ENCODE measurements around the gene PRKCA.

The PRKCA gene

DNA sequence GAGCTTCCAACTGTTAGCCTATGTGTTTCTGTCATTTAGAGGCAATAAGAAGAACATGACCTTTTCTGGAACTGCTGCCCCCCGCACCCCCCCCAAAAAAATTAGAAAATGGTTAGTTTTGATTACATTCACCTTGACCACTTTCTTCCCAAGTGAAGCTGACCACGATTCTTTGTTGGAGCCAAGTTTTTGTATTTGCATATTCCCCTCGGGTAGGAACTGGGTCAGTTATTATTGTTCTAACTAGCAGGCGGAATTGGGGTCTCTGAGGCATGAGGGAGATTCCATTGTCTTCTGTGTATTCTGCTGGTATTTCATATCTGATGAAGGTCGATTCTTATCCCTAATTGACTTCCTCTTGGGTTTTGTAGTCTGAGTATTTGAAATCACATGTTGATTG is 231.6 kb downstream of the PRKCA start:
- DNase-seq = no peak
- in situ Hi-C loops (cut with HindIII; ENCODE audit: low pct_ligation_motif_present, low pct_unique_long_range_greater_than_20kb, low sequenced_read_pairs) = no loop called here

GRCh38 chr17:66535611-66536010 is 233.2 kb downstream of the PRKCA start:
- in situ Hi-C loops (cut with HindIII; ENCODE audit: low pct_ligation_motif_present, low pct_unique_long_range_greater_than_20kb, low sequenced_read_pairs) = no loop called here
- no peak for DNase-seq

- no peak for DNase-seq
- in situ Hi-C loops (cut with HindIII; ENCODE audit: low pct_ligation_motif_present, low pct_unique_long_range_greater_than_20kb, low sequenced_read_pairs) = no loop called here
These were observed 235.1 kb downstream of the PRKCA start for GRCh38 chr17:66537502-66537901.

DNA sequence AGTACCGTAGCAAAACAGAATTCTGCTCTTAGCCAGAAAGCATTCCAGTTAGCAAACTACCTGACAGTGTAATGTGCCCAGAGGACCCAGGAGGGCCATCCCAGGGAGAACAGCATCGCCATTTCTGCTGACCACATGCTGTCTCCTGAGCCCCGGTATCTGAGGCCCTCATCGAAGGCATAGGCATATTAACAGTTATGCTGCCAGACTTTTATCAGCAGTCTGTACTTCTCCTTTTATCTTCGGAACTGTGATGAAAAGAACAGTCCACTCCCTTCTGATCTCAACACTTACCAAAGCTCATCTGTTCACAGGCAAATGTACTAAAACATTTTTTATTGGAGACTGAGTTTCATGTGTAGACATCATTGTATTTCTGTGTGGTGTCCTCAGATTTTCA is 236.4 kb downstream of the PRKCA start:
- DNase-seq = no peak
- in situ Hi-C loops (cut with HindIII; ENCODE audit: low pct_ligation_motif_present, low pct_unique_long_range_greater_than_20kb, low sequenced_read_pairs) = no loop called here

DNA sequence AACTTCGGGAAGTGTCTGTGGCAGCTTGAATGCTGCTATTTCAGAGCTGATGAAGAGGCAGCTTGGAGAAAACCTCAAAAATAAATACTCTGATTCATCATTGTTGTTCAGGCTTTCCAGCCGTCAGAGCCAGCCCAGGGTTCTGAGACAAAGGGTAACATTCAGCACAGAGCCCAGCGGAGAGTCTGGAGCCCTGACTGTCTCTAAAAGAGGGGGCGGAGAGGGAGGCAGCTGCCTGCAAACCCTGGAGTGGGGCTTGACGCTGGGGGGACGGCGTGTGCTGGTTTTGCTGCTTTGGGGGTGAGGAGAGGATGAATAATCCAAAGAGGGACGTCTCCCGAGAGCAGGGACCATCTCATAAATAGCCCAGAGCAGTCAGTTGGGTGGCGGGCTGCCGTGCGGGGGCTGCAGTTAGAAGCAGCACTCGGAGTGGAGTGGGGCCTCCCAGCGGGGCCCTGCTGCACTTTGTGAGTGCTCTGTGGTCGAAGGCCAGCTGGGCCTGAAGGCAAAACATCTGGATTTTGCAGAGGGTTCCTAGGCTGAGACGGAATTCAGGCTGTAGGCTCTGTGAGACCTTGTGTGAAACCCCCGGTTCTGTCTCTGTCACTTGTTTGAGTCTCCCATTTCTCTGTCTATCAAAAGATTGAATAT is 237.8 kb downstream of the PRKCA start:
- in situ Hi-C loops (cut with HindIII; ENCODE audit: low pct_ligation_motif_present, low pct_unique_long_range_greater_than_20kb, low sequenced_read_pairs) = no loop called here
- no peak for DNase-seq

DNA sequence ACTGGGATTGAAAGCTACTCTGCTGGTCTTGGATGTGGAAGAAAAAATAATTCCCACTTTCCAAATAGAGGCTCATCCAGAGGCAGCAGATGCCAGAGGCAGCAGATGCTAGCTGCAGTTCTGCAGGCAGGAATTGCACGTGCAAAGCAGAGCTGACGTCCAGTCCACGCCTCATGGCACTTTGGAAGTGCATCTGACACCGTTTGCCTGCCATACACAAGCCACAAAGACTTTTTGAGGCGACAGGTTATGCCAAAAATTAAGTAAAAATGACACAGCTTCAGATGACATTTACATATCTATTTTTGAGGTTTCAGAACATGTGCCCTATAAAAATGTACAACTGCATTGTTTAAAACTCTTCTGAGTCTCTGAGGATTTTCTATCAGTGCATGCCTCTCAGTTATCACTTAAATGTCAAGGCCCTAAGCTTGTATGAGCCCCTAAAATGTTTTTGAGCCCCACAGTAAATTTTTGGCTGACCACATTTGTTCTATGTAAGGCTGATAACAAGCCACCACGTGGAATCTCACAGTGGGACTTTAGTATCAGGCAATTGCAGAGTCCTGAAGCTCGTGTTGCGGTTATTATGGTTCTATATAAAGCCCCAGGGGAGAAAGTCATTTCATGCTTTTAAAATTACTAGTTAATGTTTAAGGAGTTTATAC is 239.2 kb downstream of the PRKCA start:
- in situ Hi-C loops (cut with HindIII; ENCODE audit: low pct_ligation_motif_present, low pct_unique_long_range_greater_than_20kb, low sequenced_read_pairs) = no loop called here
- DNase-seq = peak; percentile 62

- peak; percentile 74 for DNase-seq
- in situ Hi-C loops (cut with HindIII; ENCODE audit: low pct_ligation_motif_present, low pct_unique_long_range_greater_than_20kb, low sequenced_read_pairs) = no loop called here
These were observed 239.9 kb downstream of the PRKCA start for GRCh38 chr17:66542129-66542966.

GRCh38 chr17:66542967-66543520 is 240.6 kb downstream of the PRKCA start:
- peak; percentile 77 for DNase-seq
- in situ Hi-C loops (cut with HindIII; ENCODE audit: low pct_ligation_motif_present, low pct_unique_long_range_greater_than_20kb, low sequenced_read_pairs) = no loop called here

DNA sequence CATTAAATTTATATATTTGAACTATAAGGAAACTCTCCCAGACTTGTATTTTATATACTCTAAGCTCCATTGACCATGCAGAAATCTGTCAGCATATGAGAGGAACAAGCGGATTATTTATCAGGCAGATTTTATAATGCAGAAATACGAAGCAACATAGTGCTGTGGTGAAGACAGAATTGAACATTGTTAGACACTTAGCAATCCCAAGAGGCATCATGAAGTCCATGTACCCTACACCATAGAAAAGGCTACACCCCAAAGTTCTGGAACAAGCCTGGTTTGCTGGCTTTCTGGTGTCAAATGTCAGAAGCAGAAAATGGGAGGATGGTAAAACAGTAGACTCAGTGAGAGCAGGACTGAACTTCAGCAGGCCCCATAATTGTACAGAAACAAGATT is 241.1 kb downstream of the PRKCA start:
- in situ Hi-C loops (cut with HindIII; ENCODE audit: low pct_ligation_motif_present, low pct_unique_long_range_greater_than_20kb, low sequenced_read_pairs) = no loop called here
- no peak for DNase-seq

DNA sequence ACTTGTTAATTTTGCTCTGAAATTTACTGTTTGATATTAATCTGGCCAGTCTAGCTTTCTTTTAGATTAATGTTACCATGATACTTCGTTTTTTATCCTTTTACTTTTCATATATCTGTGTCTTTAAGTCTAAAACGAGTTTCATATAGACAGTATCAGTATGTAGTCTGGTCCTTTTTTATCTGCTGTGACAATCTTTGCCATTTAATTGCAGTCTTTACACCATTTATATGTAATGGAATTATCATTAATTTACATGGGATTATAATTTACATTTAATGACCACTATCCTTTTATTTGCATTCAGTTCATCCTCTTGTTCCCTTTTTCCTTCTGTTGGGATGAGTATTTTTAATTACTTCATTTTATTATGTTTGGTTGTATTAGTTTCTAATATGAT is 243.5 kb downstream of the PRKCA start:
- in situ Hi-C loops (cut with HindIII; ENCODE audit: low pct_ligation_motif_present, low pct_unique_long_range_greater_than_20kb, low sequenced_read_pairs) = no loop called here
- no peak for DNase-seq

DNA sequence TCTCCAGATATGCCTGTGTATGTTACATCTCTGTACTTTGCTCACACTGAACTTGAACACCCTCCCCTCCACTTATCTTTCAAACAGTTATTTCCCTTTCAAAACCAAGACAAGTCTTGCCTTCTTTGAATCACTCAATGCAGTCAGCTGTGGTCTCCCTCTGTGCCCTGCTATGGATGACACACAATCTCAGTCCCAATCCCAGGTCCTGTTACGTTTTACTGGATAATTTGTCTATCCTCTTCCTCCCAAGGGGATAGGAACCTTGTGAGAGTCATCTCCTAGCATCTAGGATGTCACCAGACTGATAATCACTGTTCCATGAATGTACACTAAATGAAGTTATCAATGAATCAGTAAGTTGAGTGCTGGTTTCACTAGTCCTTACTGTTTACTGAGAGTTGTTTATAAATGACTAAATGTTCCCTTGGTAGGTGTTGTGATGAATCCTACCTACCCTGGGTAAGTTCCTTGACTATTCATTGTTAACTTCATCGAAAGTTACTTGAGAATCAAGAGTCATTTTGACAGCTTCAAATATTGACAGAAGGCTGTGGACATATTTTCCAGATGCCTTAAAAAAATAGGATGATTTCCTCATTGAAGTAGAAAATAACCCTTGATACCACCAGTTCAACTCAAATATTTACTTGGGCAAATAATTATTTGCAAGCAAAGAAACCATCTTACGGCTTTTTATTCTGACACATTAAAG is 244.9 kb downstream of the PRKCA start:
- in situ Hi-C loops (cut with HindIII; ENCODE audit: low pct_ligation_motif_present, low pct_unique_long_range_greater_than_20kb, low sequenced_read_pairs) = no loop called here
- no peak for DNase-seq

DNA sequence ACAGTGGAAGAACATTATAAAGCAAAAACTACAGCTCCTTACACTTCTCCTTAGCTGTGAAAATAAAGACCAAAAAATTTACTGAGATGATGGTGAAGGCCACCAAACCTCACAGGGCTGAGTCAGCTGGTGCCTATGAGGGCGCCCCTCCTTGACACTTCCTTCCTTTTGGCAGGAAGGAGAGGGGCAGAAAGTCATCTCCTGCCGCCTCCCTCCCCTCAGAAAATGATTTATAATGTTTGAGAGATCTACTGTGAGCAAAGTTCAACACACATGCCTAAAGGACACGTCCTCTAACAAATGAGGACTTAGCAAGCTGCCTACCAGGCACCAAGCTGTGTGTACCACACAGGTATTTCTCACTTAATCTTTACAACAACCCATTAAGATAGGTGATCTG is 245.7 kb downstream of the PRKCA start:
- no peak for DNase-seq
- in situ Hi-C loops (cut with HindIII; ENCODE audit: low pct_ligation_motif_present, low pct_unique_long_range_greater_than_20kb, low sequenced_read_pairs) = no loop called here

GRCh38 chr17:66548659-66549310 is 246.4 kb downstream of the PRKCA start:
- in situ Hi-C loops (cut with HindIII; ENCODE audit: low pct_ligation_motif_present, low pct_unique_long_range_greater_than_20kb, low sequenced_read_pairs) = no loop called here
- DNase-seq = no peak

DNA sequence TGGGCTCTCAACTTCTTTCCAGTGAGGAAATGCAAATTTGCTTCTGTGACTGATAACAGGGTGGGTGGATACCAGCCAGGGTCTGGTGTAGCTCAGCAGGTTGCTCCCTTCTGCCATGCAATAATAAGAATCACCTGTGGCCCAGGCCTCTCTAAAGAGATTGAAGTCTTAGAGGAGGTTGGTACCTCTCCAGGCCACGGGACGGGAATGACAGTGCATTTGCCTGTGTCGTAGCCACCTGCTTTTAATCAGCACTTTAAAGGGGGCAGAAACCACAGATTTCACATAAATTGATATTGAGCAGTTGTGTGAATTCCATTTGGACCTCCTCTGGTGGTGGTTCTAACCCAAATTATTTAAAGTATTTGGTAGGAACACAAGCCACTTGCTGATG is 246.9 kb downstream of the PRKCA start:
- in situ Hi-C loops (cut with HindIII; ENCODE audit: low pct_ligation_motif_present, low pct_unique_long_range_greater_than_20kb, low sequenced_read_pairs) = no loop called here
- DNase-seq = peak; percentile 95

- in situ Hi-C loops (cut with HindIII; ENCODE audit: low pct_ligation_motif_present, low pct_unique_long_range_greater_than_20kb, low sequenced_read_pairs) = no loop called here
- peak; percentile 99 for DNase-seq
These were observed 247.4 kb downstream of the PRKCA start for GRCh38 chr17:66549731-66550207.

- in situ Hi-C loops (cut with HindIII; ENCODE audit: low pct_ligation_motif_present, low pct_unique_long_range_greater_than_20kb, low sequenced_read_pairs) = no loop called here
- no peak for DNase-seq
These were observed 249.4 kb downstream of the PRKCA start for GRCh38 chr17:66551839-66552238.

GRCh38 chr17:66552371-66552770 is 250.0 kb downstream of the PRKCA start:
- in situ Hi-C loops (cut with HindIII; ENCODE audit: low pct_ligation_motif_present, low pct_unique_long_range_greater_than_20kb, low sequenced_read_pairs) = no loop called here

DNA sequence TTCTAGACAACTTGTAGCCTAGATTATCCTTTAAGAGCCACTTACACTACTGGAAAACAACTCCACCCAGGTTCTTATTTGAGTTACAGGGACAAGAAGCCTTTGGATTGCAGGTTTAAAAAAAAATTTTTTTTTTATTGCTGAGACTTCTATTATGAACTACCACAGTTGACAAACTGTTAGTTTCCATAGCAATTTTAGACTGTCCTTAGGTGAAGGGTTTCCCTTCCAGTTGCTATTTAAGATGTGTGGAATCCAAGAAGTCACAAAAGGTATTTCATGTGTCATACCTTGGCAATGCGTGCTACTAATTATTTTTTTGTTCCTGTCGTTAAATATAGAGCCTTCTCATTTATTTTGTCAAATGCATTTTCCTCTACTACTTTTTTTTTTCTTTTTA is 253.2 kb downstream of the PRKCA start:
- in situ Hi-C loops (cut with HindIII; ENCODE audit: low pct_ligation_motif_present, low pct_unique_long_range_greater_than_20kb, low sequenced_read_pairs) = no loop called here
- no peak for DNase-seq

More at GRCh38 chr17:66552371-66552770, 250.0 kb downstream of the PRKCA start:
- DNase-seq = no peak

All from ACHN (cell line).